ENCODE results near the gene PCDHB14.
"Not testable (repeated sequence)": the region's sequence is repeated elsewhere in the genome, so short reads cannot be mapped to it uniquely, and the experiment has no call there.

The PCDHB14 gene

GRCh38 chr5:141245250-141245717 lies 22.1 kb downstream of the PCDHB14 start, which contains the start of gene PCDHB15:
Gene PCDHB15, plus strand, starts transcription at chr5:141245395. Its CDS starts 184 bp downstream, at chr5:141245579.
- DNase-seq, result no peak
- H4K20me1 ChIP-seq (ENCODE audit: insufficient read depth, low read length), result no peaks in the 10 kb centered on the region
- no peaks in the 10 kb centered on the region for H3K4me1 ChIP-seq (ENCODE audit: low read length)
- H3K4me3 ChIP-seq (ENCODE audit: low read length), result no peak within 1 kb of the TSS
- H3K9me3 ChIP-seq (replicated peaks; ENCODE audit: insufficient read depth, low read length), result 0 out of 2 replicates have a peak, but pooled peaks cover 4% of the 10 kb centered on the region
- H2AFZ ChIP-seq (ENCODE audit: low read length), result no peak within 1 kb of the TSS
- H3K79me2 ChIP-seq (ENCODE audit: low read length), result no peaks in the 10 kb centered on the region
- H3K27ac ChIP-seq (ENCODE audit: low read length), result no peak within 1 kb of the TSS
- no peak within 1 kb of the TSS for H3K9ac ChIP-seq (ENCODE audit: low read length)
- no peaks in the 10 kb centered on the region for H3F3A ChIP-seq (ENCODE audit: insufficient read depth, low read length)
- TF ChIP-seq EZH2phosphoT487 (IDR thresholded peaks at IDR 0.05; ENCODE audit: low read length) (no peak), CTCF (IDR thresholded peaks at IDR 0.05; ENCODE audit: low read length) (peak; percentile 36), EZH2 (optimal IDR thresholded peaks at IDR 0.05; ENCODE audit: low read depth, low read length) (no peak)
- peak within 1 kb of the TSS; percentile 5; the same call in 1 of the 2 replicates for H3K4me2 ChIP-seq (ENCODE audit: low read depth, low read length)
- no peaks in the 10 kb centered on the region for H3K27me3 ChIP-seq (replicated peaks; ENCODE audit: insufficient read depth, low read length)
- no peaks in the 10 kb centered on the region for H3K9me2 ChIP-seq (replicated peaks; ENCODE audit: insufficient read depth, low read length)
- no peaks in the 10 kb centered on the region for H3K36me3 ChIP-seq (replicated peaks; ENCODE audit: insufficient read depth, low read length)

- not testable (repeated sequence) for H3F3A ChIP-seq (ENCODE audit: insufficient read depth, low read length); H3K4me2 ChIP-seq (ENCODE audit: low read depth, low read length); H3K9me2 ChIP-seq (replicated peaks; ENCODE audit: insufficient read depth, low read length); H3K27me3 ChIP-seq (replicated peaks; ENCODE audit: insufficient read depth, low read length); H3K79me2 ChIP-seq (ENCODE audit: low read length); H3K27ac ChIP-seq (ENCODE audit: low read length); H2AFZ ChIP-seq (ENCODE audit: low read length); H3K9me3 ChIP-seq (replicated peaks; ENCODE audit: insufficient read depth, low read length); H3K9ac ChIP-seq (ENCODE audit: low read length); H3K4me3 ChIP-seq (ENCODE audit: low read length); H3K36me3 ChIP-seq (replicated peaks; ENCODE audit: insufficient read depth, low read length); H3K4me1 ChIP-seq (ENCODE audit: low read length); H4K20me1 ChIP-seq (ENCODE audit: insufficient read depth, low read length); DNase-seq
These were observed 23.8 kb downstream of the PCDHB14 start for GRCh38 chr5:141246971-141247370.

- not testable (repeated sequence) for H3K9me2 ChIP-seq (replicated peaks; ENCODE audit: insufficient read depth, low read length); H3K79me2 ChIP-seq (ENCODE audit: low read length); H3K9ac ChIP-seq (ENCODE audit: low read length); H2AFZ ChIP-seq (ENCODE audit: low read length); H4K20me1 ChIP-seq (ENCODE audit: insufficient read depth, low read length); H3K27me3 ChIP-seq (replicated peaks; ENCODE audit: insufficient read depth, low read length); DNase-seq; H3K9me3 ChIP-seq (replicated peaks; ENCODE audit: insufficient read depth, low read length); H3K27ac ChIP-seq (ENCODE audit: low read length); H3K4me1 ChIP-seq (ENCODE audit: low read length); H3F3A ChIP-seq (ENCODE audit: insufficient read depth, low read length); H3K4me3 ChIP-seq (ENCODE audit: low read length); H3K36me3 ChIP-seq (replicated peaks; ENCODE audit: insufficient read depth, low read length); H3K4me2 ChIP-seq (ENCODE audit: low read depth, low read length)
These were observed 24.3 kb downstream of the PCDHB14 start for GRCh38 chr5:141247434-141247833.

DNA sequence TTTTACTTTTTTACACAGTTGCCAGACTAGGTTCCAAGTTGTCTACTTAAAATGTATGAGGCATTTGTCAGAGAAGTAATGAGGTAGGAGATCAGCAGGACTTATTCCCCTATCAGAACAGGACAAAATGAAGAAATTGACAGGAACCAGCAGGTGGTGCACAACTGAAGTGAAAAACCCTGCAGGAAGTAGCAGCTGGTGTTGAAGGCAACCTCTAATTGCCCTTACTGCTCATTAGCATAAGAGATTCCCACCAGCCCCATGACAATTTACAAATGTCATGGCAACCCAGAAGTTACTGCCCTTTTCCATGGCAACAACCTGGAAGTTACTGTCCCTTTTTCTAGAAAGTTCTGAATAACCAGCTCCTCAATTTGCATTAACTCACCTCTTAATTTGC lies 27.4 kb downstream of the PCDHB14 start:
- TF ChIP-seq EZH2 (optimal IDR thresholded peaks at IDR 0.05; ENCODE audit: low read depth, low read length) (no peak), CTCF (IDR thresholded peaks at IDR 0.05; ENCODE audit: low read length) (no peak), EZH2phosphoT487 (IDR thresholded peaks at IDR 0.05; ENCODE audit: low read length) (no peak)
- H3K36me3 ChIP-seq (replicated peaks; ENCODE audit: insufficient read depth, low read length), result no peaks in the 10 kb centered on the region
- no peaks in the 10 kb centered on the region for H3K27me3 ChIP-seq (replicated peaks; ENCODE audit: insufficient read depth, low read length)
- DNase-seq, result no peak
- H4K20me1 ChIP-seq (ENCODE audit: insufficient read depth, low read length), result no peaks in the 10 kb centered on the region
- H3K4me1 ChIP-seq (ENCODE audit: low read length), result no peaks in the 10 kb centered on the region
- no peaks in the 10 kb centered on the region for H3K9me2 ChIP-seq (replicated peaks; ENCODE audit: insufficient read depth, low read length)
- H3K9me3 ChIP-seq (replicated peaks; ENCODE audit: insufficient read depth, low read length), result 0 out of 2 replicates have a peak, but pooled peaks cover 4% of the 10 kb centered on the region
- no peak overlapping the region for H2AFZ ChIP-seq (ENCODE audit: low read length)
- no peak overlapping the region for H3K4me3 ChIP-seq (ENCODE audit: low read length)
- no peak overlapping the region for H3K9ac ChIP-seq (ENCODE audit: low read length)
- no peaks in the 10 kb centered on the region for H3F3A ChIP-seq (ENCODE audit: insufficient read depth, low read length)
- H3K79me2 ChIP-seq (ENCODE audit: low read length), result no peaks in the 10 kb centered on the region
- no peak overlapping the region for H3K4me2 ChIP-seq (ENCODE audit: low read depth, low read length)
- no peak overlapping the region for H3K27ac ChIP-seq (ENCODE audit: low read length)
